K562 (cell line): ENCODE results near the gene USP28. TPM values are rescaled to one million over a fixed set of nuclear protein-coding genes. Genes with fewer than 3 reads are reported as not detected.

Experiments used
- TRIM28 ChIP-seq: fragments of 450-650 bp; IDR thresholded peaks from 2 replicates; pipeline ENCODE4 v1.6.1; 2017
- polyA plus RNA-seq, 8 experiments: library from polyadenylated mRNA; depleted of rRNA in 4 of 8; stranded (reverse) in 5 of 8; unstranded in 3 of 8; fragments of >200 nt; fragmentation: Nextera tagmentation in 2 of 8; fragmentation: Illumina TruSeq in 1 of 8; extraction: Ambion mirVana in 2 of 8; extraction: Trizol in 1 of 8; gene quantifications; 2 replicates each; pipeline versions ENCODE4 v1.2.1 to v1.2.3, GENCODE V29; 2011 to 2014; ENCODE audit warnings: inconsistent platforms in 1 of 8, missing spikeins in 1 of 8
- total RNA-seq, 7 experiments: library from RNA; depleted of rRNA in 6 of 7; stranded (reverse); fragments of >200 nt in 6 of 7; fragmentation: Illumina TruSeq in 2 of 7; extraction: Trizol in 2 of 7; gene quantifications; 2 replicates each; pipeline versions ENCODE4 v1.2.1 to v1.2.3, GENCODE V29; 2011 to 2021; ENCODE audit warnings: low replicate concordance in 1 of 7
- TF ChIP-seq, protein P1 (sequence below): sonication (generic); formaldehyde crosslinking; IDR thresholded peaks from 2 replicates; pipeline ENCODE4 v1.8.0; 2022; ENCODE audit warnings: missing genetic modification reagents, mild to moderate bottlenecking, borderline replicate concordance
- TF ChIP-seq, protein P2 (sequence below): sonication (generic); formaldehyde crosslinking; IDR thresholded peaks from 2 replicates; pipeline ENCODE4 v1.8.1; 2023; ENCODE audit warnings: missing genetic modification reagents, mild to moderate bottlenecking, borderline replicate concordance
- TF ChIP-seq, protein P3 (sequence below): fragments of 450-650 bp; IDR thresholded peaks from 2 replicates; pipeline ENCODE4 v1.6.1; 2018; ENCODE audit not compliant: partially characterized antibody
- TF ChIP-seq, protein P4 (sequence below): fragments of 250-450 bp; sonication (Bioruptor Pico); IDR thresholded peaks from 2 replicates; pipeline ENCODE4 v1.8.0; 2021; ENCODE audit warnings: borderline replicate concordance, mild to moderate bottlenecking, moderate library complexity; ENCODE audit not compliant: poor library complexity, severe bottlenecking
- TF ChIP-seq, protein P5 (sequence below): fragments of 450-650 bp; IDR thresholded peaks from 2 replicates; pipeline ENCODE4 v1.6.1; 2016; ENCODE audit warnings: low read depth, mild to moderate bottlenecking, moderate library complexity
- TF ChIP-seq, protein P6 (sequence below), 2 experiments: fragments of 250-450 bp in 1 of 2; fragments of 450-650 bp in 1 of 2; sonication (Bioruptor Pico) in 1 of 2; IDR thresholded peaks; 2 replicates each; pipeline versions ENCODE4 v1.6.1 to v1.8.0; 2016 to 2021; ENCODE audit warnings: mild to moderate bottlenecking in 2 of 2, moderate library complexity in 2 of 2, missing compliant biosample characterization in 1 of 2, missing genetic modification characterization in 1 of 2
- TF ChIP-seq, protein P7 (sequence below), 2 experiments: fragments of 450-650 bp; IDR thresholded peaks; 2 replicates each; pipeline ENCODE4 v1.6.1; 2018; ENCODE audit warnings: mild to moderate bottlenecking in 2 of 2, low read depth in 1 of 2; ENCODE audit not compliant: partially characterized antibody in 2 of 2

The USP28 gene
- total and polyA plus RNA-seq, 9 of the 15 experiments (the other 6 are each of a cell fraction or from before 2014, with no cell fraction given), result 3.7 to 42.7 (median 20.3) TPM

DNA sequence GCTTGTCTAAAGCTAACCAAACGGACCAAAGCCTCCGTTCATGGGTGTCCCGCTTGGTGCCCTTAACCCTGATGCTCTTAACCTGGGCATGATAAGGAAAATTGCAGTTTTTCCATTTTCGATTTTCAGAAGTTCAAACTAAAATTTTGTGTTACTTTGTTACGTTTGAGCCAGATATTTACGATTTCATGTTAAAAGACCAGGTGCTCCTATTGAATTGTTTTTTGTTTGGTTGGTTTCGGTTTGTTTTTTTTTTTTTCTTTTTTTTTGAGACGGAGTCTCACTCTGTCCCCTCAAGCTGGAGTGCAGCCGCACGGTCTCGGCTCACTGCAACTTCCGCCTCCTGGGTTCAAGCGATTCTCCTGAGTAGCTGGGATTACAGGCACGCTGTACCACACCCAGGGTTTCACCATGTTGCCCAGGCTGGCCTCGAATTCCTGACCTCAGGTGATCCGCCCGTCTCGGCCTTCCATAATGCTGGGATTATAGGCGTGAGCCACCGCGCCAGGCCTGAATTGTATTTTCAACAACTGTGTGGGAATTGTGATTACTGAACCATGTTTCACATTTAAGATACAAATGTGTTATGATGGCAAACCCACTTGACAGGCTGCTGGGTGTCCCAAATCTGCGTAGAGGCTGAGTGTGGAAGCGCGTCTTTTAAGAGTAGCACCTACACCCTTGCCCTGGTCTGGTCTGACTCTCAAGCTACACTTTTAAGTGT is 864 bp upstream of the USP28 start (continued):
- TF ChIP-seq, protein P1, sequence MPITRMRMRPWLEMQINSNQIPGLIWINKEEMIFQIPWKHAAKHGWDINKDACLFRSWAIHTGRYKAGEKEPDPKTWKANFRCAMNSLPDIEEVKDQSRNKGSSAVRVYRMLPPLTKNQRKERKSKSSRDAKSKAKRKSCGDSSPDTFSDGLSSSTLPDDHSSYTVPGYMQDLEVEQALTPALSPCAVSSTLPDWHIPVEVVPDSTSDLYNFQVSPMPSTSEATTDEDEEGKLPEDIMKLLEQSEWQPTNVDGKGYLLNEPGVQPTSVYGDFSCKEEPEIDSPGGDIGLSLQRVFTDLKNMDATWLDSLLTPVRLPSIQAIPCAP (CRISPR knock-in tag), result no peak
- TF ChIP-seq, protein P2, sequence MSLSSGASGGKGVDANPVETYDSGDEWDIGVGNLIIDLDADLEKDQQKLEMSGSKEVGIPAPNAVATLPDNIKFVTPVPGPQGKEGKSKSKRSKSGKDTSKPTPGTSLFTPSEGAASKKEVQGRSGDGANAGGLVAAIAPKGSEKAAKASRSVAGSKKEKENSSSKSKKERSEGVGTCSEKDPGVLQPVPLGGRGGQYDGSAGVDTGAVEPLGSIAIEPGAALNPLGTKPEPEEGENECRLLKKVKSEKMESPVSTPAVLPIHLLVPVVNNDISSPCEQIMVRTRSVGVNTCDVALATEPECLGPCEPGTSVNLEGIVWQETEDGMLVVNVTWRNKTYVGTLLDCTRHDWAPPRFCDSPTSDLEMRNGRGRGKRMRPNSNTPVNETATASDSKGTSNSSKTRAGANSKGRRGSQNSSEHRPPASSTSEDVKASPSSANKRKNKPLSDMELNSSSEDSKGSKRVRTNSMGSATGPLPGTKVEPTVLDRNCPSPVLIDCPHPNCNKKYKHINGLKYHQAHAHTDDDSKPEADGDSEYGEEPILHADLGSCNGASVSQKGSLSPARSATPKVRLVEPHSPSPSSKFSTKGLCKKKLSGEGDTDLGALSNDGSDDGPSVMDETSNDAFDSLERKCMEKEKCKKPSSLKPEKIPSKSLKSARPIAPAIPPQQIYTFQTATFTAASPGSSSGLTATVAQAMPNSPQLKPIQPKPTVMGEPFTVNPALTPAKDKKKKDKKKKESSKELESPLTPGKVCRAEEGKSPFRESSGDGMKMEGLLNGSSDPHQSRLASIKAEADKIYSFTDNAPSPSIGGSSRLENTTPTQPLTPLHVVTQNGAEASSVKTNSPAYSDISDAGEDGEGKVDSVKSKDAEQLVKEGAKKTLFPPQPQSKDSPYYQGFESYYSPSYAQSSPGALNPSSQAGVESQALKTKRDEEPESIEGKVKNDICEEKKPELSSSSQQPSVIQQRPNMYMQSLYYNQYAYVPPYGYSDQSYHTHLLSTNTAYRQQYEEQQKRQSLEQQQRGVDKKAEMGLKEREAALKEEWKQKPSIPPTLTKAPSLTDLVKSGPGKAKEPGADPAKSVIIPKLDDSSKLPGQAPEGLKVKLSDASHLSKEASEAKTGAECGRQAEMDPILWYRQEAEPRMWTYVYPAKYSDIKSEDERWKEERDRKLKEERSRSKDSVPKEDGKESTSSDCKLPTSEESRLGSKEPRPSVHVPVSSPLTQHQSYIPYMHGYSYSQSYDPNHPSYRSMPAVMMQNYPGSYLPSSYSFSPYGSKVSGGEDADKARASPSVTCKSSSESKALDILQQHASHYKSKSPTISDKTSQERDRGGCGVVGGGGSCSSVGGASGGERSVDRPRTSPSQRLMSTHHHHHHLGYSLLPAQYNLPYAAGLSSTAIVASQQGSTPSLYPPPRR (CRISPR knock-in tag), result no peak
- TF ChIP-seq, protein P3, sequence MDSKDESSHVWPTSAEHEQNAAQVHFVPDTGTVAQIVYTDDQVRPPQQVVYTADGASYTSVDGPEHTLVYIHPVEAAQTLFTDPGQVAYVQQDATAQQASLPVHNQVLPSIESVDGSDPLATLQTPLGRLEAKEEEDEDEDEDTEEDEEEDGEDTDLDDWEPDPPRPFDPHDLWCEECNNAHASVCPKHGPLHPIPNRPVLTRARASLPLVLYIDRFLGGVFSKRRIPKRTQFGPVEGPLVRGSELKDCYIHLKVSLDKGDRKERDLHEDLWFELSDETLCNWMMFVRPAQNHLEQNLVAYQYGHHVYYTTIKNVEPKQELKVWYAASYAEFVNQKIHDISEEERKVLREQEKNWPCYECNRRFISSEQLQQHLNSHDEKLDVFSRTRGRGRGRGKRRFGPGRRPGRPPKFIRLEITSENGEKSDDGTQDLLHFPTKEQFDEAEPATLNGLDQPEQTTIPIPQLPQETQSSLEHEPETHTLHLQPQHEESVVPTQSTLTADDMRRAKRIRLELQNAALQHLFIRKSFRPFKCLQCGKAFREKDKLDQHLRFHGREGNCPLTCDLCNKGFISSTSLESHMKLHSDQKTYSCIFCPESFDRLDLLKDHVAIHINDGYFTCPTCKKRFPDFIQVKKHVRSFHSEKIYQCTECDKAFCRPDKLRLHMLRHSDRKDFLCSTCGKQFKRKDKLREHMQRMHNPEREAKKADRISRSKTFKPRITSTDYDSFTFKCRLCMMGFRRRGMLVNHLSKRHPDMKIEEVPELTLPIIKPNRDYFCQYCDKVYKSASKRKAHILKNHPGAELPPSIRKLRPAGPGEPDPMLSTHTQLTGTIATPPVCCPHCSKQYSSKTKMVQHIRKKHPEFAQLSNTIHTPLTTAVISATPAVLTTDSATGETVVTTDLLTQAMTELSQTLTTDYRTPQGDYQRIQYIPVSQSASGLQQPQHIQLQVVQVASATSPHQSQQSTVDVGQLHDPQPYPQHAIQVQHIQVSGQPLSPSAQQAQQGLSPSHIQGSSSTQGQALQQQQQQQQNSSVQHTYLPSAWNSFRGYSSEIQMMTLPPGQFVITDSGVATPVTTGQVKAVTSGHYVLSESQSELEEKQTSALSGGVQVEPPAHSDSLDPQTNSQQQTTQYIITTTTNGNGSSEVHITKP, result no peak
- TF ChIP-seq, protein P4, sequence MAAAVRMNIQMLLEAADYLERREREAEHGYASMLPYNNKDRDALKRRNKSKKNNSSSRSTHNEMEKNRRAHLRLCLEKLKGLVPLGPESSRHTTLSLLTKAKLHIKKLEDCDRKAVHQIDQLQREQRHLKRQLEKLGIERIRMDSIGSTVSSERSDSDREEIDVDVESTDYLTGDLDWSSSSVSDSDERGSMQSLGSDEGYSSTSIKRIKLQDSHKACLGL (CRISPR knock-in tag), result no peak
- TF ChIP-seq, protein P5, sequence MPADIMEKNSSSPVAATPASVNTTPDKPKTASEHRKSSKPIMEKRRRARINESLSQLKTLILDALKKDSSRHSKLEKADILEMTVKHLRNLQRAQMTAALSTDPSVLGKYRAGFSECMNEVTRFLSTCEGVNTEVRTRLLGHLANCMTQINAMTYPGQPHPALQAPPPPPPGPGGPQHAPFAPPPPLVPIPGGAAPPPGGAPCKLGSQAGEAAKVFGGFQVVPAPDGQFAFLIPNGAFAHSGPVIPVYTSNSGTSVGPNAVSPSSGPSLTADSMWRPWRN, result no peak
- TF ChIP-seq TRIM28, result 0 out of 2 replicates have a peak, but pooled peaks have one; percentile 6
- TF ChIP-seq, protein P6, sequence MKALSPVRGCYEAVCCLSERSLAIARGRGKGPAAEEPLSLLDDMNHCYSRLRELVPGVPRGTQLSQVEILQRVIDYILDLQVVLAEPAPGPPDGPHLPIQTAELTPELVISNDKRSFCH (CRISPR knock-in tag; IDR thresholded peaks at IDR 0.05), result no peak
- TF ChIP-seq, protein P6 (tag; IDR thresholded peaks at IDR 0.05), result no peak
- TF ChIP-seq, protein P7, sequence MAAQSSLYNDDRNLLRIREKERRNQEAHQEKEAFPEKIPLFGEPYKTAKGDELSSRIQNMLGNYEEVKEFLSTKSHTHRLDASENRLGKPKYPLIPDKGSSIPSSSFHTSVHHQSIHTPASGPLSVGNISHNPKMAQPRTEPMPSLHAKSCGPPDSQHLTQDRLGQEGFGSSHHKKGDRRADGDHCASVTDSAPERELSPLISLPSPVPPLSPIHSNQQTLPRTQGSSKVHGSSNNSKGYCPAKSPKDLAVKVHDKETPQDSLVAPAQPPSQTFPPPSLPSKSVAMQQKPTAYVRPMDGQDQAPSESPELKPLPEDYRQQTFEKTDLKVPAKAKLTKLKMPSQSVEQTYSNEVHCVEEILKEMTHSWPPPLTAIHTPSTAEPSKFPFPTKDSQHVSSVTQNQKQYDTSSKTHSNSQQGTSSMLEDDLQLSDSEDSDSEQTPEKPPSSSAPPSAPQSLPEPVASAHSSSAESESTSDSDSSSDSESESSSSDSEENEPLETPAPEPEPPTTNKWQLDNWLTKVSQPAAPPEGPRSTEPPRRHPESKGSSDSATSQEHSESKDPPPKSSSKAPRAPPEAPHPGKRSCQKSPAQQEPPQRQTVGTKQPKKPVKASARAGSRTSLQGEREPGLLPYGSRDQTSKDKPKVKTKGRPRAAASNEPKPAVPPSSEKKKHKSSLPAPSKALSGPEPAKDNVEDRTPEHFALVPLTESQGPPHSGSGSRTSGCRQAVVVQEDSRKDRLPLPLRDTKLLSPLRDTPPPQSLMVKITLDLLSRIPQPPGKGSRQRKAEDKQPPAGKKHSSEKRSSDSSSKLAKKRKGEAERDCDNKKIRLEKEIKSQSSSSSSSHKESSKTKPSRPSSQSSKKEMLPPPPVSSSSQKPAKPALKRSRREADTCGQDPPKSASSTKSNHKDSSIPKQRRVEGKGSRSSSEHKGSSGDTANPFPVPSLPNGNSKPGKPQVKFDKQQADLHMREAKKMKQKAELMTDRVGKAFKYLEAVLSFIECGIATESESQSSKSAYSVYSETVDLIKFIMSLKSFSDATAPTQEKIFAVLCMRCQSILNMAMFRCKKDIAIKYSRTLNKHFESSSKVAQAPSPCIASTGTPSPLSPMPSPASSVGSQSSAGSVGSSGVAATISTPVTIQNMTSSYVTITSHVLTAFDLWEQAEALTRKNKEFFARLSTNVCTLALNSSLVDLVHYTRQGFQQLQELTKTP (IDR thresholded peaks at IDR 0.05; ENCODE audit: low read depth in 1 of 2, partially characterized antibody in 2 of 2), result peak in 1 of 2 experiments; percentile 52
